Retinal pigment epithelial cell (primary cell): ENCODE measurements around the gene SPATS1.

Experiments used
- DNase-seq: peaks from one replicate; pipeline ENCODE4 v3.0.0-alpha.2; 2010; ENCODE audit warnings: low read depth
- H3K4me3 ChIP-seq: 2 replicates; pipeline ENCODE4 v1.5.1; 2011; ENCODE audit warnings: mild to moderate bottlenecking, low read length, control low read depth, moderate library complexity
- CTCF ChIP-seq: conservative IDR thresholded peaks from 2 replicates; pipeline ENCODE4 v1.5.1; 2011; ENCODE audit warnings: low read depth, low read length, control low read depth, inconsistent platforms

The SPATS1 gene

GRCh38 chr6:44361947-44362346 lies 19.5 kb downstream of the SPATS1 start:
- H3K4me3 ChIP-seq = no peak overlapping the region
- TF ChIP-seq CTCF = no peak
- no peak for DNase-seq

- TF ChIP-seq CTCF = no peak
- no peak overlapping the region for H3K4me3 ChIP-seq
- DNase-seq = no peak
Observed at GRCh38 chr6:44363377-44363926, 21.0 kb downstream of the SPATS1 start.

- no peak for DNase-seq
- no peak overlapping the region for H3K4me3 ChIP-seq
- TF ChIP-seq CTCF = no peak
Observed at GRCh38 chr6:44366781-44367180, 24.3 kb downstream of the SPATS1 start.

- H3K4me3 ChIP-seq = no peak overlapping the region
- no peak for TF ChIP-seq CTCF
- DNase-seq = no peak
Observed at GRCh38 chr6:44367681-44368080, 25.2 kb downstream of the SPATS1 start.

- no peak overlapping the region for H3K4me3 ChIP-seq
- no peak for DNase-seq
- no peak for TF ChIP-seq CTCF
Observed at GRCh38 chr6:44373051-44373450, 30.6 kb downstream of the SPATS1 start.

GRCh38 chr6:44373787-44374186 lies 31.3 kb downstream of the SPATS1 start:
- no peak overlapping the region for H3K4me3 ChIP-seq
- TF ChIP-seq CTCF = no peak
- no peak for DNase-seq

- H3K4me3 ChIP-seq = no peak overlapping the region
- no peak for DNase-seq
- no peak for TF ChIP-seq CTCF
Observed at GRCh38 chr6:44375071-44375470, 32.6 kb downstream of the SPATS1 start.
